Loucy (cell line): ENCODE measurements around the gene PTPRH.

Source experiments
- H2AFZ ChIP-seq: fragments of 200-600 bp; sonication (generic); 2 replicates; pipeline ENCODE4 v1.6.0; 2016; ENCODE audit warnings: antibody characterized with exemption, mild to moderate bottlenecking, low read length, moderate library complexity
- H3F3A ChIP-seq: fragments of 200-600 bp; 2 replicates; pipeline ENCODE4 v1.6.0; 2016; ENCODE audit warnings: antibody characterized with exemption, low read depth, mild to moderate bottlenecking
- H3K27me3 ChIP-seq: fragments of 200-600 bp; sonication (generic); 2 replicates; pipeline ENCODE4 v1.6.1; 2014; ENCODE audit warnings: low read length, mild to moderate bottlenecking; ENCODE audit not compliant: insufficient read depth, poor library complexity, severe bottlenecking
- H3K36me3 ChIP-seq: fragments of 200-600 bp; sonication (generic); 2 replicates; pipeline ENCODE4 v1.6.1; 2016; ENCODE audit warnings: low read length; ENCODE audit not compliant: insufficient read depth
- H3K4me1 ChIP-seq: fragments of 200-600 bp; sonication (generic); 2 replicates; pipeline ENCODE4 v1.5.1; 2014; ENCODE audit warnings: low read length, mild to moderate bottlenecking; ENCODE audit not compliant: insufficient read depth, poor library complexity, severe bottlenecking
- H3K4me2 ChIP-seq: fragments of 200-600 bp; sonication (generic); 2 replicates; pipeline ENCODE4 v1.6.0; 2014; ENCODE audit warnings: antibody characterized with exemption, low read length, low read depth, mild to moderate bottlenecking; ENCODE audit not compliant: poor library complexity, severe bottlenecking
- H3K4me3 ChIP-seq: fragments of 200-600 bp; sonication (generic); 2 replicates; pipeline ENCODE4 v1.5.1; 2014; ENCODE audit warnings: low read length, mild to moderate bottlenecking, mixed read lengths; ENCODE audit not compliant: poor library complexity, severe bottlenecking
- H3K79me2 ChIP-seq: fragments of 200-600 bp; sonication (generic); 2 replicates; pipeline ENCODE4 v1.6.1; 2014; ENCODE audit warnings: low read length; ENCODE audit not compliant: insufficient read depth
- H3K9ac ChIP-seq: fragments of 200-600 bp; sonication (generic); 2 replicates; pipeline ENCODE4 v1.6.0; 2014; ENCODE audit warnings: mild to moderate bottlenecking, low read depth, low read length, moderate library complexity; ENCODE audit not compliant: poor library complexity, severe bottlenecking
- H3K9me2 ChIP-seq: fragments of 200-600 bp; sonication (generic); replicated peaks from 2 replicates; pipeline ENCODE4 v1.6.1; 2016; ENCODE audit warnings: low read depth, low read length, mixed read lengths
- H3K9me3 ChIP-seq: fragments of 200-600 bp; sonication (generic); 2 replicates; pipeline ENCODE4 v1.6.1; 2014; ENCODE audit warnings: mild to moderate bottlenecking, antibody characterized with exemption, low read length, low read depth; ENCODE audit not compliant: insufficient read depth
- H4K20me1 ChIP-seq: fragments of 200-600 bp; sonication (generic); 2 replicates; pipeline ENCODE4 v1.6.0; 2014; ENCODE audit warnings: antibody characterized with exemption, low read length, mild to moderate bottlenecking; ENCODE audit not compliant: insufficient read depth, poor library complexity, severe bottlenecking
- EZH2phosphoT487 ChIP-seq: fragments of 200-600 bp; IDR thresholded peaks from 2 replicates; pipeline ENCODE4 v1.6.1; 2018; ENCODE audit warnings: antibody characterized with exemption, mild to moderate bottlenecking, moderate library complexity, borderline replicate concordance
- TF ChIP-seq, protein P1 (sequence below): fragments of 200-600 bp; sonication (generic); conservative IDR thresholded peaks from 2 replicates; pipeline ENCODE4 v1.5.1; 2014; ENCODE audit warnings: mild to moderate bottlenecking, antibody characterized with exemption, low read length

PTPRH gene

DNA sequence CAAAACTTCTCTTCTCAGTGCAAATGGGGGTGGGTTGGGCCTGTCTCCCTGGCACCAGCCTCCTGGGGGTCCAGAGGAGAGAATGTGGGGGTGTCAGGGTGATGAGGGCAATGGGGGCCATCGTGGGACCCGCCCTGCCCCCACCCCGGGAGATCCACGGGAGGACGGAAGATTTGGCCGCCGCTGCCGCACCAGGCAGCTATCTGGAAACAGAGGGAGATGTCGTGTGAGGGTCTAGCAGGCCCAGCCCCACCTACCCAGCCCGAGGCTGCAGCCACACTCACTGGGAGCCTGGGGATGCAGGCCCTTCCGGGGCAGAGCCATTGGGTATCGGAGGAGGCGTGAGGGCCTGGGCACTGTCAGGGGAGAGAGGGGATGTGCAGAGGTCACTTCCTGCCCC is 21.0 kb upstream of the PTPRH start:
- Histone ChIP-seq H3K36me3 (peaks cover 98% of the 10 kb centered on the region), H4K20me1 (peaks cover 91% of the 10 kb centered on the region)

DNA sequence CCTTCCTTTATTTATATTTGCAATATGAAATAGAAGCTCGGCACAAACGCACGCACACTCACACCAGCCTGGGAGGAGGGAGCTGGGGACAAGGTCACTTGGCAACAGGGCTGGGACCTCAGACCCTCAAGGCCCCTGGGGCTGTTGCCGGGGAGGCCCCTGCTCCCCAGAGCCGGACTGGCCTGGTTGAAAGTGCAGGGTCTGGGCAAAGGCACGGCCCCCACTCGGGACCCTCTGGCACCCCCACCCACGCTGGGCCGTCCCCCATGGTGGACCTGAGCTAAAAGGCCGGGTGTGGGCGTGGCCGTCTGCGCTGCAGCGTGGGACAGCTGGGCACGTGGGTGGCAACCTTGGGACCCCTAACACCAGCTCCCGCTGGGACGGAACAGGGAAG is 20.5 kb upstream of the PTPRH start:
- H3F3A ChIP-seq: no peaks in the 10 kb centered on the region
- H3K27me3 ChIP-seq: no peaks in the 10 kb centered on the region
- no peak overlapping the region for H3K4me2 ChIP-seq
- H3K4me3 ChIP-seq: no peak overlapping the region
- peaks cover 89% of the 10 kb centered on the region for H4K20me1 ChIP-seq
- no peak overlapping the region for H2AFZ ChIP-seq
- TF ChIP-seq, protein P1, sequence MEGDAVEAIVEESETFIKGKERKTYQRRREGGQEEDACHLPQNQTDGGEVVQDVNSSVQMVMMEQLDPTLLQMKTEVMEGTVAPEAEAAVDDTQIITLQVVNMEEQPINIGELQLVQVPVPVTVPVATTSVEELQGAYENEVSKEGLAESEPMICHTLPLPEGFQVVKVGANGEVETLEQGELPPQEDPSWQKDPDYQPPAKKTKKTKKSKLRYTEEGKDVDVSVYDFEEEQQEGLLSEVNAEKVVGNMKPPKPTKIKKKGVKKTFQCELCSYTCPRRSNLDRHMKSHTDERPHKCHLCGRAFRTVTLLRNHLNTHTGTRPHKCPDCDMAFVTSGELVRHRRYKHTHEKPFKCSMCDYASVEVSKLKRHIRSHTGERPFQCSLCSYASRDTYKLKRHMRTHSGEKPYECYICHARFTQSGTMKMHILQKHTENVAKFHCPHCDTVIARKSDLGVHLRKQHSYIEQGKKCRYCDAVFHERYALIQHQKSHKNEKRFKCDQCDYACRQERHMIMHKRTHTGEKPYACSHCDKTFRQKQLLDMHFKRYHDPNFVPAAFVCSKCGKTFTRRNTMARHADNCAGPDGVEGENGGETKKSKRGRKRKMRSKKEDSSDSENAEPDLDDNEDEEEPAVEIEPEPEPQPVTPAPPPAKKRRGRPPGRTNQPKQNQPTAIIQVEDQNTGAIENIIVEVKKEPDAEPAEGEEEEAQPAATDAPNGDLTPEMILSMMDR: no peak
- no peak for TF ChIP-seq EZH2phosphoT487
- H3K9me2 ChIP-seq: no peaks in the 10 kb centered on the region
- no peaks in the 10 kb centered on the region for H3K4me1 ChIP-seq
- peaks cover 93% of the 10 kb centered on the region for H3K36me3 ChIP-seq
- H3K79me2 ChIP-seq: peaks cover 27% of the 10 kb centered on the region
- no peaks in the 10 kb centered on the region for H3K9me3 ChIP-seq
- H3K9ac ChIP-seq: no peak overlapping the region

More for the DNA sequence above, 21.0 kb upstream of the PTPRH start:
- no peak overlapping the region for H3K4me3 ChIP-seq
- H3K9ac ChIP-seq: no peak overlapping the region
- TF ChIP-seq, protein P1: no peak
- no peak for TF ChIP-seq EZH2phosphoT487
- no peaks in the 10 kb centered on the region for H3K9me3 ChIP-seq
- no peaks in the 10 kb centered on the region for H3K4me1 ChIP-seq
- H3K9me2 ChIP-seq: no peaks in the 10 kb centered on the region
- no peak overlapping the region for H2AFZ ChIP-seq
- H3K4me2 ChIP-seq: no peak overlapping the region
- H3K79me2 ChIP-seq: peaks cover 27% of the 10 kb centered on the region
- no peaks in the 10 kb centered on the region for H3K27me3 ChIP-seq
- H3F3A ChIP-seq: no peaks in the 10 kb centered on the region

DNA sequence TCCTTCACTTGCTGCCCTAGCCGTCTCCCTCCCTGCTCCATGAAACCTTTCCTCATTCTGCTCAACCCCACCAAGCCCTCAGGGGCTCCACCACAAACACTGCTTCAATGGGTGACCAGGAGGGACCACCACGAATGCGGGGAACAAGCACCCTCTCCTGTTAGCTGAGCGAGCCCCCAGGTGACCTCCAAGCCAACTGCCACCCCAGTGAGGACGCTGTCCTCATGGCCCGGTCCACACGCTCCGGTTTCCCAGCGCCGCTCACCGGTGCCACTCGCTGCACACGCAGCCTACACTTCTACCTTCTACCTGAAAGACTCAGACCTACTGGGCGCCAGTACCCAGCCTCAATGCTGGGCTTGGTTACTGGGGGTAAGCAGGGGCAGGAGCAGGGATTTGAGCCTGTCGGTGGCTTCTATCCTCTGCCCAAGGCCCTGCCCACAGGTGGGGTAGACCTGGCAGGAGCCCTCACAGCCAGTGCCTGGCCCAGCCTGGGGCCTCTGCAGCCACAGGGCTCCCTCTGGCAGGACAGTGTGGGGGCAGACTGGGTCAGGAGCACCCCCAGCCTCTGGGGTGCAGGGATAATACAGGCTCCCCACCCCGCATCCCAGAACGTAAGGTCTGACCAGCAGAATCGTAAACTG is 20.0 kb upstream of the PTPRH start:
- TF ChIP-seq, protein P1: no peak
- TF ChIP-seq EZH2phosphoT487: no peak
- Histone ChIP-seq H2AFZ (no peak overlapping the region), H3F3A (no peaks in the 10 kb centered on the region), H3K9me3 (no peaks in the 10 kb centered on the region), H3K9ac (no peak overlapping the region), H3K4me2 (no peak overlapping the region), H3K36me3 (peaks cover 90% of the 10 kb centered on the region), H3K79me2 (peaks cover 22% of the 10 kb centered on the region), H4K20me1 (peaks cover 89% of the 10 kb centered on the region), H3K4me3 (no peak overlapping the region), H3K27me3 (no peaks in the 10 kb centered on the region), H3K9me2 (no peaks in the 10 kb centered on the region), H3K4me1 (no peaks in the 10 kb centered on the region)
